Left ventricle myocardium inferior (tissue), 1 donor: ENCODE results near the gene NME2. TPM values are rescaled to one million over a fixed set of nuclear protein-coding genes. Genes with fewer than 3 reads are reported as not detected.

Experiments used
- DNase-seq: peaks from one replicate; pipeline ENCODE4 v3.0.0-alpha.2; 2020
- H3K27ac ChIP-seq: fragments of 200-600 bp; replicated peaks from 2 replicates; pipeline ENCODE4 v1.8.0; 2021
- H3K27me3 ChIP-seq: fragments of 200-600 bp; 2 replicates; pipeline ENCODE4 v1.8.0; 2021; ENCODE audit warnings: low read depth
- H3K36me3 ChIP-seq: fragments of 200-600 bp; 2 replicates; pipeline ENCODE4 v1.8.0; 2021
- H3K4me1 ChIP-seq: fragments of 200-600 bp; 2 replicates; pipeline ENCODE4 v1.8.0; 2021
- H3K4me3 ChIP-seq: fragments of 200-600 bp; 2 replicates; pipeline ENCODE4 v1.8.0; 2021; ENCODE audit warnings: mild to moderate bottlenecking, moderate library complexity
- H3K9me3 ChIP-seq: fragments of 200-600 bp; replicated peaks from 2 replicates; pipeline ENCODE4 v1.8.0; 2021
- intact Hi-C: fragments of 100-400 bp; cut with micrococcal nuclease; formaldehyde crosslinking; loops from one replicate; pipeline ENCODE4 v1.11.0; 2022
- total RNA-seq: library from RNA; stranded (reverse); fragmentation: NEBNext Ultra II Directional; extraction: Animal tissue kit (Norgen Biotek cat#: 25700); gene quantifications from one replicate; pipeline ENCODE4 v1.2.1, GENCODE V29; 2021
- TF ChIP-seq, protein P1 (sequence below): fragments of 200-600 bp; IDR thresholded peaks from 2 replicates; pipeline ENCODE4 v1.8.0; 2021; ENCODE audit warnings: antibody characterized with exemption, mild to moderate bottlenecking, borderline replicate concordance
- donor health status: DM: no; HTN: yes; CAD: no; lungs with severe emphysema.

NME2 gene
- total RNA-seq, 1 donor from 2014 or later, result 220 TPM

DNA sequence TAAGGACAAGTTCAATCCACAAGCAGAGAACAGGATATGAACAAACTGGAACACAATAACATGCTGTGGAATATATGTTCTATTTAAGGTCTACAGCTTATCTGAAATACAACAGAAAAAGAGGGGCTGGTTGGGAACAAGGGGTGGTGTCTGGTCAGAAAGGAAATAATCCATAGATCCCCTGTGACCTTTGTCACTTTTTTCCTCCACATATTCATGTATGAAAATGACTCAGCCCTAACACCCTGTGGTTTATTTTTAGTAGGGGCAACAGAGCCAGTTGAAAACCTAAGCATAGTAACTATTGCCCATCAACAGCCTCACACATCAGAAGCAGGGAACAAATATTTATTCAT lies 33.3 kb upstream of the NME2 start:
- Histone ChIP-seq H3K27ac (peak overlapping the region; percentile 84), H3K27me3 (no peaks in the 10 kb centered on the region), H3K36me3 (no peaks in the 10 kb centered on the region), H3K9me3 (no peaks in the 10 kb centered on the region), H3K4me3 (no peak overlapping the region), H3K4me1 (peaks cover 20% of the 10 kb centered on the region)
- TF ChIP-seq, protein P1, sequence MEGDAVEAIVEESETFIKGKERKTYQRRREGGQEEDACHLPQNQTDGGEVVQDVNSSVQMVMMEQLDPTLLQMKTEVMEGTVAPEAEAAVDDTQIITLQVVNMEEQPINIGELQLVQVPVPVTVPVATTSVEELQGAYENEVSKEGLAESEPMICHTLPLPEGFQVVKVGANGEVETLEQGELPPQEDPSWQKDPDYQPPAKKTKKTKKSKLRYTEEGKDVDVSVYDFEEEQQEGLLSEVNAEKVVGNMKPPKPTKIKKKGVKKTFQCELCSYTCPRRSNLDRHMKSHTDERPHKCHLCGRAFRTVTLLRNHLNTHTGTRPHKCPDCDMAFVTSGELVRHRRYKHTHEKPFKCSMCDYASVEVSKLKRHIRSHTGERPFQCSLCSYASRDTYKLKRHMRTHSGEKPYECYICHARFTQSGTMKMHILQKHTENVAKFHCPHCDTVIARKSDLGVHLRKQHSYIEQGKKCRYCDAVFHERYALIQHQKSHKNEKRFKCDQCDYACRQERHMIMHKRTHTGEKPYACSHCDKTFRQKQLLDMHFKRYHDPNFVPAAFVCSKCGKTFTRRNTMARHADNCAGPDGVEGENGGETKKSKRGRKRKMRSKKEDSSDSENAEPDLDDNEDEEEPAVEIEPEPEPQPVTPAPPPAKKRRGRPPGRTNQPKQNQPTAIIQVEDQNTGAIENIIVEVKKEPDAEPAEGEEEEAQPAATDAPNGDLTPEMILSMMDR, result no peak
- no peak for DNase-seq
- intact Hi-C loops, result no loop called here

DNA sequence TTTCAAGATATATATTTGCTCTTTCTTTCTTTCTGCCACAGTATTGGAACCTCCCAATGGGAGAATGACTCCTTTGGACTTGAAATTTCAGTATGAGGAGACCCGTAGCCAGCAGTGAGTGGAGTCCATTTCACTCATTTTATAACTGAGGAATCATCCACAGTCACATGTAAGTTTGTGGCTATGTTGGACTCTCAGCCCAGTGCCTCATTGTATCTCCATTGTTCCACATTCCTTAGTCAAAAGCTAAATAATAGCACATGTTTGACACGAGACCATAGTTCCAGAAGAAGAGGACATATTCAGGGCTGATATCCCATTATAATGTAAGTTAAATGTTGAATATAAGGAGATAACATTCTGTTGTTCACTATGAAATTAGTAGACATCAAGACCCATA lies 32.8 kb upstream of the NME2 start:
- Histone ChIP-seq H3K36me3 (no peaks in the 10 kb centered on the region), H3K27ac (peak overlapping the region; percentile 84), H3K4me1 (peaks cover 20% of the 10 kb centered on the region), H3K4me3 (no peak overlapping the region), H3K9me3 (no peaks in the 10 kb centered on the region), H3K27me3 (no peaks in the 10 kb centered on the region)
- TF ChIP-seq, protein P1, result no peak
- no peak for DNase-seq
- intact Hi-C loops, result no loop called here

DNA sequence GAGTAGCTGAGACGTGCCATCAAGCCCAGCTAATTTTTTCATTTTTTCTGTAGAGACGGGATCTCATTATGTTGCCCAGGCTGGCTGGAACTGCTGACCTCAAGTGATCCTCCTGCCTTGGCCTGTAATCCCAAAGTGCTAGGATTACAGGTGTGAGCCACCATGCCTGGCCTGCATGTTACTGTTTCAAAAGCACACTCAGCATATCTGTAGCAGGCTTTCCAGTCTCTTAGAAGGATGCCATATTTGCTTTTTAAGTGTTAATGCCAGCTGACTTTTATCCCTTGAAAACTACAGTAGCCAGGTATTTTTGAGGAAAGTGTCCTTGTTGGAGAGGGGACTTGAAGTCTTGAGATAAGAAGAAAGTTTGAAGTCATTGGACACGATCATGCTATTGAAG lies 30.3 kb upstream of the NME2 start:
- H3K9me3 ChIP-seq, result no peaks in the 10 kb centered on the region
- no peaks in the 10 kb centered on the region for H3K36me3 ChIP-seq
- peaks cover 20% of the 10 kb centered on the region for H3K4me1 ChIP-seq
- intact Hi-C loops, result no loop called here
- no peak overlapping the region for H3K27ac ChIP-seq
- no peaks in the 10 kb centered on the region for H3K27me3 ChIP-seq
- TF ChIP-seq, protein P1, result no peak
- no peak overlapping the region for H3K4me3 ChIP-seq
- no peak for DNase-seq

DNA sequence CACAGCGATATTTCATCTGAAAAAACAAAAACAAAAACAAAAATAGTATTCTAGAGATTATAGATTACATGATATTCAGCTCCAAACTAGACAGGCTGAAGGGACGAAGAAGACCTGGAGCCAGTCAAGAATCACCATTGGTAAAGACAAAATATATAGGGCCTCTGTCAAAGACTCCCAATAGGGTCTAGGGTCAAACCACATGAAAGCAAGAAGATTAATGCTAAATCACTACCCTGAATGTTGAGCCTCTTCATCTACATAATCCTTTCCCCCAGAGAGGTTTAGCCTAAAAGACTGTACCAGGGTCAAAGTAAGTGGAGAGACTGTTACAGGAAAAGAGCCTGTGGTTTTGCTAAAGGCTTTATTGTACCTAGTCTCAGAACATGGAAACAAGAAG lies 23.6 kb upstream of the NME2 start:
- TF ChIP-seq, protein P1, result no peak
- Histone ChIP-seq H3K36me3 (no peaks in the 10 kb centered on the region), H3K4me1 (no peaks in the 10 kb centered on the region), H3K9me3 (no peaks in the 10 kb centered on the region), H3K4me3 (no peak overlapping the region), H3K27me3 (no peaks in the 10 kb centered on the region), H3K27ac (no peak overlapping the region)
- intact Hi-C loops, result no loop called here
- DNase-seq, result no peak

DNA sequence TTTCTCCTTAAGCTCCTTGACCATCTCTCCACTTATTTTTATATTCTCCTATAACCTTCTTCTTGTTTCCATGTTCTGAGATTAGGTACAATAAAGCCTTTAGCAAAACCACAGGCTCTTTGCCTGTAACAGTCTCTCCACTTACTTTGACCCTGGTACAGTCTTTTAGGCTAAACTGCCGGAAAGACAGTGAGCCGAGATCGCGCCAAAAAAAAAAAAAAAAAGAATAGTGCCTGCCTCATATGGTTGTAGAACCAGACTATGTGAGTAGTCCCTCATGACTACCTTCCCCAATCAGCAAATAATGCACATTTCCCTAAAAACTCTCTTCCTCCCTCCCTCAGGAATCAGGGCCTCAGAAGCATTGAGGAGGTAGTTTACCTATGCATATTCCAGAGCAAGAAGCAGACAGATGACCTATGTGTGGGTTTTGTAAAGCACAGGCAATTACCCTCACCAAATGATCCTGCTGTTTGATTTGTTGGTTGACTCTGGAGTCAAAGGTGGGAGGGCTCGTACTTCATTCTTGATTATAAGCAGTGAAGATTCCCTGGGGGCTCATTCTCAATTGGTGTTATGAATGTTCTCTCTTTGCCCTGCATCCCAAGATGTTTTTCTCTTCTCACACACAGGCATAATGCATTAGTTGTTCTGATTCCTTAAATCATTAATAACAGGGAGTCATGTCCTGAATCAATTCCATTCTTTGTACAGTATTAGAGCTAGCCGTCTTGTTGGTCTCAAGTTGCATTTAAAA lies 21.8 kb upstream of the NME2 start:
- TF ChIP-seq, protein P1, result no peak
- no peak for DNase-seq
- no peaks in the 10 kb centered on the region for H3K36me3 ChIP-seq
- no peak overlapping the region for H3K27ac ChIP-seq
- H3K4me1 ChIP-seq, result no peaks in the 10 kb centered on the region
- no peaks in the 10 kb centered on the region for H3K9me3 ChIP-seq
- no peaks in the 10 kb centered on the region for H3K27me3 ChIP-seq
- no peak overlapping the region for H3K4me3 ChIP-seq
- intact Hi-C loops, result no loop called here
